GM10266 (cell line): ENCODE results near the gene TENM3.

Experiments
- DNase-seq: peaks from one replicate; pipeline ENCODE4 v3.0.0; 2012; ENCODE audit errors: extremely low spot score
- CTCF ChIP-seq: IDR thresholded peaks from 2 replicates; pipeline ENCODE4 v1.5.1; 2012; ENCODE audit warnings: mild to moderate bottlenecking, low read depth; ENCODE audit not compliant: control insufficient read depth, insufficient read depth; ENCODE audit errors: missing control alignments

TENM3 gene

GRCh38 chr4:182337366-182337765, 94.2 kb downstream of the TENM3 start:
- TF ChIP-seq CTCF: no peak

GRCh38 chr4:182338063-182338462, 94.9 kb downstream of the TENM3 start:
- no peak for DNase-seq

More at GRCh38 chr4:182337366-182337765, 94.2 kb downstream of the TENM3 start:
- DNase-seq: no peak

GRCh38 chr4:182338746-182339145, 95.5 kb downstream of the TENM3 start:
- DNase-seq: no peak
- no peak for TF ChIP-seq CTCF

More at GRCh38 chr4:182338063-182338462, 94.9 kb downstream of the TENM3 start:
- TF ChIP-seq CTCF: no peak

GRCh38 chr4:182339221-182339641, 96.0 kb downstream of the TENM3 start:
- TF ChIP-seq CTCF: no peak
- no peak for DNase-seq

- DNase-seq: no peak
- no peak for TF ChIP-seq CTCF
Observed at GRCh38 chr4:182343453-182343852, 100.3 kb downstream of the TENM3 start.

GRCh38 chr4:182344968-182345367, 101.8 kb downstream of the TENM3 start:
- no peak for TF ChIP-seq CTCF
- DNase-seq: no peak

- TF ChIP-seq CTCF: no peak
- no peak for DNase-seq
Observed at GRCh38 chr4:182346250-182346649, 103.0 kb downstream of the TENM3 start.
